ENCODE data around the gene PLEKHG3. TPM values are rescaled to one million over a fixed set of nuclear protein-coding genes. Genes with fewer than 3 reads are reported as not detected.

PLEKHG3 gene
- polyA plus RNA-seq, 1 donor (not counting 4 experiments of a cell fraction or from before 2014, with no cell fraction given) = 71.0 TPM

DNA sequence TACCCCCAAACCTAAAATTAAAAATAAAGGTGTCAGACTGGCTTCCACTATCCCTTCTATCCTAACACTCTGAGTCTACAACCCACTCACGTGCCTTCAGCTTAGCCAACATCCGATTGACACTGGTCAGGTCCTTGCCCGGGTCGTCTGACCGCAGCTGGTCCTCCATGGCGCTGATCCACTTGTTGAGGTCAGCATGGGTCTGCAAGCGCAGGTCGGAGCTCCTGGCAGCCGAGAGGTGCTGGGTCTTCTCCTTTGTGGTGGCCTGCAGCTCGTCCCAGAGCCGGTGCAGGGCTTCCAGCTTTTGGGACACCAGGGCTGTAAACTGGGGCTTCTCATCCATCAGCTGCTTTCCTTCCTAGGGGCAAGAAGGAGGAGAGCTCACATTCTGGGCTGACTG is 78.0 kb downstream of the PLEKHG3 start:
- Histone ChIP-seq H3K27ac (ENCODE audit: control insufficient read depth, insufficient read depth, low read length) (no peak overlapping the region), H3K27me3 (ENCODE audit: control insufficient read depth, extremely low read depth, insufficient read depth, low read length) (no peaks in the 10 kb centered on the region), H3K4me1 (ENCODE audit: control insufficient read depth, extremely low read depth, insufficient read depth, low read length) (no peaks in the 10 kb centered on the region), H3K79me2 (ENCODE audit: control insufficient read depth, insufficient read depth, low read length) (no peaks in the 10 kb centered on the region), H3K9me1 (ENCODE audit: control insufficient read depth, extremely low read depth, insufficient read depth, low read length) (no peaks in the 10 kb centered on the region), H4K20me1 (ENCODE audit: control insufficient read depth, extremely low read depth, insufficient read depth, low read length) (no peaks in the 10 kb centered on the region), H3K4me3 (ENCODE audit: control insufficient read depth in 2 of 3, extremely low read depth in 1 of 3, insufficient read depth in 2 of 3, low read depth in 1 of 3, low read length in 3 of 3) (no peak overlapping the region), H3K36me3 (ENCODE audit: control insufficient read depth in 2 of 2, extremely low read depth in 1 of 2, insufficient read depth in 2 of 2, low read length in 2 of 2) (no peaks in the 10 kb centered on the region), H3K4me2 (ENCODE audit: control insufficient read depth, extremely low read depth, insufficient read depth, low read depth, low read length) (no peak overlapping the region), H3K9me3 (ENCODE audit: control insufficient read depth, low read depth, low read length) (no peaks in the 10 kb centered on the region), H2AFZ (ENCODE audit: control insufficient read depth, low read length) (no peak overlapping the region), H3K9ac (ENCODE audit: control insufficient read depth, extremely low read depth, insufficient read depth, low read length) (no peak overlapping the region)
- no peak for DNase-seq (ENCODE audit: low read depth, low spot score)
- TF ChIP-seq EZH2 (IDR thresholded peaks at IDR 0.05; ENCODE audit: low read length) = no peak
- TF ChIP-seq, protein P1, sequence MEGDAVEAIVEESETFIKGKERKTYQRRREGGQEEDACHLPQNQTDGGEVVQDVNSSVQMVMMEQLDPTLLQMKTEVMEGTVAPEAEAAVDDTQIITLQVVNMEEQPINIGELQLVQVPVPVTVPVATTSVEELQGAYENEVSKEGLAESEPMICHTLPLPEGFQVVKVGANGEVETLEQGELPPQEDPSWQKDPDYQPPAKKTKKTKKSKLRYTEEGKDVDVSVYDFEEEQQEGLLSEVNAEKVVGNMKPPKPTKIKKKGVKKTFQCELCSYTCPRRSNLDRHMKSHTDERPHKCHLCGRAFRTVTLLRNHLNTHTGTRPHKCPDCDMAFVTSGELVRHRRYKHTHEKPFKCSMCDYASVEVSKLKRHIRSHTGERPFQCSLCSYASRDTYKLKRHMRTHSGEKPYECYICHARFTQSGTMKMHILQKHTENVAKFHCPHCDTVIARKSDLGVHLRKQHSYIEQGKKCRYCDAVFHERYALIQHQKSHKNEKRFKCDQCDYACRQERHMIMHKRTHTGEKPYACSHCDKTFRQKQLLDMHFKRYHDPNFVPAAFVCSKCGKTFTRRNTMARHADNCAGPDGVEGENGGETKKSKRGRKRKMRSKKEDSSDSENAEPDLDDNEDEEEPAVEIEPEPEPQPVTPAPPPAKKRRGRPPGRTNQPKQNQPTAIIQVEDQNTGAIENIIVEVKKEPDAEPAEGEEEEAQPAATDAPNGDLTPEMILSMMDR (optimal IDR thresholded peaks at IDR 0.05 in 1 of 3, IDR thresholded peaks at IDR 0.05 in 1 of 3, conservative IDR thresholded peaks at IDR 0.05 in 1 of 3; ENCODE audit: extremely low read depth in 1 of 3, insufficient read depth in 2 of 3, low read length in 3 of 3) = no peak
- no peak for FAIRE-seq
- dilution Hi-C loops (cut with MboI; ENCODE audit: extremely low pct_ligation_motif_present, low sequenced_read_pairs) = no loop called here

- no peak overlapping the region for H3K4me3 ChIP-seq (ENCODE audit: control insufficient read depth in 2 of 3, extremely low read depth in 1 of 3, insufficient read depth in 2 of 3, low read depth in 1 of 3, low read length in 3 of 3)
- no peak overlapping the region for H3K4me2 ChIP-seq (ENCODE audit: control insufficient read depth, extremely low read depth, insufficient read depth, low read depth, low read length)
- dilution Hi-C loops (cut with MboI; ENCODE audit: extremely low pct_ligation_motif_present, low sequenced_read_pairs) = no loop called here
- H3K27ac ChIP-seq (ENCODE audit: control insufficient read depth, insufficient read depth, low read length) = no peak overlapping the region
- no peaks in the 10 kb centered on the region for H3K36me3 ChIP-seq (ENCODE audit: control insufficient read depth in 2 of 2, extremely low read depth in 1 of 2, insufficient read depth in 2 of 2, low read length in 2 of 2)
- H3K27me3 ChIP-seq (ENCODE audit: control insufficient read depth, extremely low read depth, insufficient read depth, low read length) = no peaks in the 10 kb centered on the region
- peaks cover 6% of the 10 kb centered on the region for H3K4me1 ChIP-seq (ENCODE audit: control insufficient read depth, extremely low read depth, insufficient read depth, low read length)
- TF ChIP-seq EZH2 (IDR thresholded peaks at IDR 0.05; ENCODE audit: low read length) = no peak
- TF ChIP-seq, protein P1 (optimal IDR thresholded peaks at IDR 0.05 in 1 of 3, IDR thresholded peaks at IDR 0.05 in 1 of 3, conservative IDR thresholded peaks at IDR 0.05 in 1 of 3; ENCODE audit: extremely low read depth in 1 of 3, insufficient read depth in 2 of 3, low read length in 3 of 3) = no peak
- H3K9me1 ChIP-seq (ENCODE audit: control insufficient read depth, extremely low read depth, insufficient read depth, low read length) = no peaks in the 10 kb centered on the region
- H3K79me2 ChIP-seq (ENCODE audit: control insufficient read depth, insufficient read depth, low read length) = no peaks in the 10 kb centered on the region
- peaks cover 3% of the 10 kb centered on the region for H4K20me1 ChIP-seq (ENCODE audit: control insufficient read depth, extremely low read depth, insufficient read depth, low read length)
- no peaks in the 10 kb centered on the region for H3K9me3 ChIP-seq (ENCODE audit: control insufficient read depth, low read depth, low read length)
- no peak overlapping the region for H3K9ac ChIP-seq (ENCODE audit: control insufficient read depth, extremely low read depth, insufficient read depth, low read length)
- H2AFZ ChIP-seq (ENCODE audit: control insufficient read depth, low read length) = no peak overlapping the region
- no peak for FAIRE-seq
- no peak for DNase-seq (ENCODE audit: low read depth, low spot score)
Observed at GRCh38 chr14:64784006-64784405, 79.8 kb downstream of the PLEKHG3 start.

All from keratinocyte (primary cell).